CD4-positive, alpha-beta T cell treated with Interleukin-2 at 100 ng/mL for 4 hours (primary cell): Measurements from ENCODE around the gene MRPS2.
"Not testable (repeated sequence)": the region's sequence is repeated elsewhere in the genome, so short reads cannot be mapped to it uniquely, and the experiment has no call there.

Experiments used
- DNase-seq: peaks from one replicate; pipeline ENCODE4 v3.0.0-alpha.2; 2020; ENCODE audit warnings: low spot score

MRPS2 gene

GRCh38 chr9:135500525-135501260, at the start of gene MRPS2:
MRPS2 (plus strand) TSS chr9:135500682; CDS start chr9:135500711, 29 bp downstream.
- DNase-seq, result peak; percentile 89

GRCh38 chr9:135450956-135451355, 49.5 kb upstream of the MRPS2 start:
- DNase-seq, result no peak

GRCh38 chr9:135451909-135452308, 48.6 kb upstream of the MRPS2 start:
- DNase-seq, result not testable (repeated sequence)

- no peak for DNase-seq
Measured at GRCh38 chr9:135454737-135455136, 45.7 kb upstream of the MRPS2 start.

- DNase-seq, result no peak
Measured at GRCh38 chr9:135455401-135456030, 45.0 kb upstream of the MRPS2 start.

GRCh38 chr9:135456436-135457104, 43.9 kb upstream of the MRPS2 start:
- no peak for DNase-seq

- DNase-seq, result not testable (repeated sequence)
Measured at GRCh38 chr9:135458478-135458877, 42.0 kb upstream of the MRPS2 start.

- no peak for DNase-seq
Measured at GRCh38 chr9:135461936-135462335, 38.5 kb upstream of the MRPS2 start.

- DNase-seq, result no peak
Measured at GRCh38 chr9:135463140-135463539, 37.3 kb upstream of the MRPS2 start.

- no peak for DNase-seq
Measured at GRCh38 chr9:135464181-135464580, 36.3 kb upstream of the MRPS2 start.

- DNase-seq, result peak; percentile 63
Measured at GRCh38 chr9:135468854-135469521, 31.5 kb upstream of the MRPS2 start.

- no peak for DNase-seq
Measured at GRCh38 chr9:135471791-135472640, 28.5 kb upstream of the MRPS2 start.

- DNase-seq, result no peak
Measured at GRCh38 chr9:135473972-135474543, 26.4 kb upstream of the MRPS2 start.

- peak; percentile 27 for DNase-seq
Measured at GRCh38 chr9:135474915-135475314, 25.6 kb upstream of the MRPS2 start.

GRCh38 chr9:135476561-135477355, 23.7 kb upstream of the MRPS2 start:
- no peak for DNase-seq

GRCh38 chr9:135478191-135478590, 22.3 kb upstream of the MRPS2 start:
- DNase-seq, result no peak

GRCh38 chr9:135478829-135479468, 21.5 kb upstream of the MRPS2 start:
- DNase-seq, result no peak

GRCh38 chr9:135479469-135480052, 20.9 kb upstream of the MRPS2 start, which contains the start of gene PPP1R26:
PPP1R26 (plus strand) TSS chr9:135479782; CDS start chr9:135484511, 4,729 bp downstream.
- no peak for DNase-seq
